ENCODE measurements around the gene NDFIP1. TPM values are rescaled to one million over a fixed set of nuclear protein-coding genes. Genes with fewer than 3 reads are reported as not detected.
A peak's percentile ranks its signal among the peaks of the same experiment; 100 is the strongest.

NDFIP1 gene
- total RNA-seq, 4 donors from 2014 or later: 53.2 to 124 (median 89.0) TPM

DNA sequence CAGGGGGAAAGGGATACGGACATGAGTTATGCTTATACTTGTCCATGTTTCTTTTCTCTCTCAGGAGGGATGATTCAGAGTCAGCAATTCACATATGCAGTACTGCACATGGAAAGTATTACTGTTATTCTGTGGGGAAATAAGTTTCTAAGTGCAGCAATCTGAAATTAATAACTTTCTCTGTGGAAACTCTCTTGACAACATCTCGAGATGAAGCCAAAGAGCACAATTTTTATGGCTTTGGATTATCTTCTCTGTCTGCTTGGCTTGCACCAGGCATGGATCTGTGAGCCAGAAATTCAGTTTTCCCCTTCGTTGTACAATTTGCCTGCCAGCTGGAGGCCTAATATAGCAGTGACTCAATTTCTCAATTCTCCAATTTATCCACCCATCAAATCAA, 2.5 kb upstream of the NDFIP1 start:
- peaks cover 0 to 6% of the 10 kb centered on the region in 2 donors for H3K4me1 ChIP-seq
- no peak overlapping the region for H3K4me3 ChIP-seq
- no peaks in the 10 kb centered on the region for H3K36me3 ChIP-seq
- peak overlapping the region; percentile 72 to 78 for H3K27ac ChIP-seq
- intact Hi-C loops (cut with DNase I; ENCODE audit: low total_unique reads): no loop called here
- no peaks in the 10 kb centered on the region for H3K9me3 ChIP-seq
- H3K27me3 ChIP-seq: no peaks in the 10 kb centered on the region
- TF ChIP-seq, protein P1, sequence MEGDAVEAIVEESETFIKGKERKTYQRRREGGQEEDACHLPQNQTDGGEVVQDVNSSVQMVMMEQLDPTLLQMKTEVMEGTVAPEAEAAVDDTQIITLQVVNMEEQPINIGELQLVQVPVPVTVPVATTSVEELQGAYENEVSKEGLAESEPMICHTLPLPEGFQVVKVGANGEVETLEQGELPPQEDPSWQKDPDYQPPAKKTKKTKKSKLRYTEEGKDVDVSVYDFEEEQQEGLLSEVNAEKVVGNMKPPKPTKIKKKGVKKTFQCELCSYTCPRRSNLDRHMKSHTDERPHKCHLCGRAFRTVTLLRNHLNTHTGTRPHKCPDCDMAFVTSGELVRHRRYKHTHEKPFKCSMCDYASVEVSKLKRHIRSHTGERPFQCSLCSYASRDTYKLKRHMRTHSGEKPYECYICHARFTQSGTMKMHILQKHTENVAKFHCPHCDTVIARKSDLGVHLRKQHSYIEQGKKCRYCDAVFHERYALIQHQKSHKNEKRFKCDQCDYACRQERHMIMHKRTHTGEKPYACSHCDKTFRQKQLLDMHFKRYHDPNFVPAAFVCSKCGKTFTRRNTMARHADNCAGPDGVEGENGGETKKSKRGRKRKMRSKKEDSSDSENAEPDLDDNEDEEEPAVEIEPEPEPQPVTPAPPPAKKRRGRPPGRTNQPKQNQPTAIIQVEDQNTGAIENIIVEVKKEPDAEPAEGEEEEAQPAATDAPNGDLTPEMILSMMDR (IDR thresholded peaks at IDR 0.05): no peak
- no peak for TF ChIP-seq POLR2A (IDR thresholded peaks at IDR 0.05)
- DNase-seq: peak; percentile 51 to 66

- no peaks in the 10 kb centered on the region for H3K27me3 ChIP-seq
- H3K9me3 ChIP-seq: no peaks in the 10 kb centered on the region
- H3K27ac ChIP-seq: peak overlapping the region in 1 of 2 donors; percentile 99
- H3K4me1 ChIP-seq: peaks cover 0 to 6% of the 10 kb centered on the region in 2 donors
- no peaks in the 10 kb centered on the region for H3K36me3 ChIP-seq
- DNase-seq: no peak
- intact Hi-C loops (cut with DNase I; ENCODE audit: low total_unique reads): no loop called here
- no peak for TF ChIP-seq POLR2A (IDR thresholded peaks at IDR 0.05)
- TF ChIP-seq, protein P1 (IDR thresholded peaks at IDR 0.05): no peak
- no peak overlapping the region for H3K4me3 ChIP-seq
These were observed 1.4 kb upstream of the NDFIP1 start for GRCh38 chr5:142107036-142107735.

DNA sequence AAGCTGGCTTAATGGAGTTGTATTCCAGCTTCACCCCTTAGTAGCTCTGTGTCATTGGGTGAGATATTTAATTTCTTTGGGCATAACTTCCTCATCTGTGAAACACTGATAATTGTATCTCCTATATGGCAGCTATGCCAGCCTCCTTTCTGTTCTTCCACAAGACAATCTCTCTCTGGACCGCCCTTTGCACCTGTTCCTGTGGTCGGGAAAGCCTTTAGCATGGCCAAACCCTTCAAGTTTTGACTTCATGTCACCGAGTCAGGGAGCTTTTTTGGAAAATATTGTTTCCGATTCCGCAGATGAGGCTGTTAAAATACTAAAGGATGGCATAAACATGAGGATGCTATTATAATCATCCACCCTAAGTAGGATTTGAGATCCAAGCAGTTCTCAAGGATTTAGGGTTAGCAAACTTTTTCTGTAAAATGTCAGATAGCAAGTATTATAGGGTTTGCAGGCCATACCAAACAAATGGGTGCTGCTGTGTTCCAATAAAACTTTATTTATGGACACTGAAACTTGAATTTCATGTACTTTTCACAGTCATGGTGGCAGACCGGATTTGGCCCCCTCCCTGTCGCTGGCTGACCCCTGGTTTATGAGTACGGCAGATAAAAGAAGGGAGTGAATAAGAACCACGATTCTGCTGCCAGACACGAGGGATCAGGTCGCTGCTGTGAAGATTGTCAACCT, 695 bp upstream of the NDFIP1 start:
- Histone ChIP-seq H3K9me3 (no peaks in the 10 kb centered on the region), H3K36me3 (no peaks in the 10 kb centered on the region), H3K27ac (peak overlapping the region; percentile 97 to 99), H3K27me3 (no peaks in the 10 kb centered on the region), H3K4me1 (peaks cover 0 to 6% of the 10 kb centered on the region in 2 donors), H3K4me3 (peak overlapping the region; percentile 46 to 83)
- no peak for DNase-seq
- intact Hi-C loops (cut with DNase I; ENCODE audit: low total_unique reads): no loop called here
- TF ChIP-seq, protein P1 (IDR thresholded peaks at IDR 0.05): no peak
- no peak for TF ChIP-seq POLR2A (IDR thresholded peaks at IDR 0.05)

DNA sequence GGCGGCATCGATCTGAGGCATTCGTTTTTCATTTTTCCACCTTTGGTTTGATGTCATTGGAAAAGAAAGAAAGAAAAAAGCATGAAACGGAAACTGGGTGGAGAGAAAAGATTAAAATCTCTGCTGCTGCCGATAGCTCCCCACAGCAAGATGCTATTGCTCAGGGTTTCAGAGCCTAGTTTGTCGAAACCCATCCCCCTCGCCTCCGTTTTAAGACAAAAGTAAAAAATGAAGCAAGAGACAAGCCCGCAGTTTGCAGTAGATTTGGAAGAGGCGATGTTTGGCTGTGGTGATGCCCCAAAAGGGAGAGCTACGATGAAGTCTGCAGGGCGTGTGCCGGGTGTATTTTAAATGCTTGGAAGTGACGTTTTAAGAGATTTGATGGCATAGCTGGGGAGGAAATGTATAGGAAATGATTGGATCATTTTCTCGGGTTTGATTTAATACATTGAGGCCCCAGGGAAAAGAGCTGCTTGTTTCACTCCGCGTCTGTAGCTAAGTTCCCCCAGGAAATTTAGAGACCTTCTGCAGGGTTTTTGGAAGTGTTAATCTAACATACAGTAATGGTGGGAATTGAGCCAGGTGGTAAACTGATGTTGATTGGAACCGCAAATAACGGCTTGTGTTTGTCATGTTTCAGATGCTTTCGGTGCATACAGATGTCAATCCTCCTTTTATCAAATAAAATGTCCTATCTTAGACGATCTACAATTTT, 909 bp downstream of the NDFIP1 start:
- H3K36me3 ChIP-seq: no peaks in the 10 kb centered on the region
- intact Hi-C loops (cut with DNase I; ENCODE audit: low total_unique reads): no loop called here
- peak overlapping the region; percentile 46 to 83 for H3K4me3 ChIP-seq
- no peaks in the 10 kb centered on the region for H3K9me3 ChIP-seq
- no peaks in the 10 kb centered on the region for H3K27me3 ChIP-seq
- no peak for TF ChIP-seq POLR2A (IDR thresholded peaks at IDR 0.05)
- TF ChIP-seq, protein P1 (IDR thresholded peaks at IDR 0.05): no peak
- H3K27ac ChIP-seq: peak overlapping the region; percentile 97 to 99
- peak in 1 of 2 donors; percentile 22 for DNase-seq
- H3K4me1 ChIP-seq: peaks cover 0 to 6% of the 10 kb centered on the region in 2 donors

Measured in uterus (tissue), 4 donors.